Vagina (tissue), 2 donors: Measurements from ENCODE around the gene PHACTR3. TPM values are rescaled to one million over a fixed set of nuclear protein-coding genes. Genes with fewer than 3 reads are reported as not detected.

Experiments
- DNase-seq, 2 donors: peaks; one replicate each; pipeline ENCODE4 v3.0.0-alpha.2; 2017; ENCODE audit errors: extremely low spot score in 2 of 2
- H3K27ac ChIP-seq: fragments of 200-600 bp; sonication (generic); one replicate; pipeline ENCODE4 v1.5.1; 2019
- H3K27me3 ChIP-seq: fragments of 200-600 bp; sonication (generic); one replicate; pipeline ENCODE4 v1.5.1; 2019
- H3K36me3 ChIP-seq, 2 donors: fragments of 200-600 bp; sonication (generic); one replicate each; pipeline ENCODE4 v1.5.1; 2017 to 2019
- H3K4me1 ChIP-seq: fragments of 200-600 bp; sonication (generic); one replicate; pipeline ENCODE4 v1.5.1; 2019
- H3K4me3 ChIP-seq, 2 donors: fragments of 200-600 bp; sonication (generic); 1 replicate in 1 of 2; 2 replicates in 1 of 2; pipeline ENCODE4 v1.5.1; 2016 to 2019
- H3K9me3 ChIP-seq: fragments of 200-600 bp; sonication (generic); one replicate; pipeline ENCODE4 v1.5.1; 2019
- POLR2A ChIP-seq, 2 donors: fragments of 450-650 bp; IDR thresholded peaks; one replicate each; pipeline ENCODE4 v1.6.1; 2017; ENCODE audit warnings: antibody characterized with exemption in 2 of 2, mild to moderate bottlenecking in 2 of 2, moderate library complexity in 2 of 2
- POLR2AphosphoS5 ChIP-seq, 2 donors: sonication (generic); formaldehyde crosslinking; IDR thresholded peaks; one replicate each; pipeline ENCODE4 v1.9.0; 2017; ENCODE audit warnings: antibody characterized with exemption in 2 of 2, mild to moderate bottlenecking in 2 of 2, low read depth in 1 of 2; ENCODE audit not compliant: insufficient read depth in 1 of 2
- intact Hi-C: fragments of 100-400 bp; cut with DNase I; formaldehyde crosslinking; loops from one replicate; pipeline ENCODE4 v1.15.1; 2023
- total RNA-seq: library from RNA; depleted of rRNA; stranded (reverse); fragments of >200 nt; gene quantifications from one replicate; pipeline ENCODE4 v1.2.3, GENCODE V29; 2016
- TF ChIP-seq, protein P1 (sequence below), 3 experiments: fragments of 450-650 bp in 2 of 3; fragments of 200-600 bp in 1 of 3; sonication (generic) in 1 of 3; IDR thresholded peaks; one replicate each; pipeline ENCODE4 v1.5.1; 2017 to 2019; ENCODE audit warnings: antibody characterized with exemption in 3 of 3, mild to moderate bottlenecking in 2 of 3, moderate library complexity in 2 of 3

PHACTR3 gene
- total RNA-seq, 1 donor from 2014 or later: 8.3 TPM

DNA sequence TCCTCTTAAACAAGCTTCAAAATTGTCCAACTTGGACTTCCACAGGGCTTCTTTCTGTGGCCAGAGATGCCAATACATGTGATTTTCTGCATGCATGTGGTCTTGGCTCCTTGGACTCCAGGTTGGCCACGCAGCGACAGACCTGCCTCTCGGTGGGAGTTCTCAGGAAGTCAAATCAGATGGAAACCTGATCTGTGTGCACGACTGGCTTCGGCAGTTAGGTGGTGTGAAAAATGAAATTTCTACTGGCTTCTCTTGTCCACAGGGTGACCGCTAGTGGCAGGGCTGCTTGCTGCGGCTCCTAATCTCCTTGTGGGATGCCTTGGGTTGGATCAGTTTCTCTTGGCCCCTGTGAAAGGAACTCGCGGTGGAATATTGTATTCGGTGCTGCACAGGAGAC lies 57.3 kb downstream of the PHACTR3 start:
- TF ChIP-seq POLR2AphosphoS5 (IDR thresholded peaks at IDR 0.05; ENCODE audit: insufficient read depth in 1 of 2, low read depth in 1 of 2): no peak
- TF ChIP-seq POLR2A (IDR thresholded peaks at IDR 0.05): no peak
- TF ChIP-seq, protein P1, sequence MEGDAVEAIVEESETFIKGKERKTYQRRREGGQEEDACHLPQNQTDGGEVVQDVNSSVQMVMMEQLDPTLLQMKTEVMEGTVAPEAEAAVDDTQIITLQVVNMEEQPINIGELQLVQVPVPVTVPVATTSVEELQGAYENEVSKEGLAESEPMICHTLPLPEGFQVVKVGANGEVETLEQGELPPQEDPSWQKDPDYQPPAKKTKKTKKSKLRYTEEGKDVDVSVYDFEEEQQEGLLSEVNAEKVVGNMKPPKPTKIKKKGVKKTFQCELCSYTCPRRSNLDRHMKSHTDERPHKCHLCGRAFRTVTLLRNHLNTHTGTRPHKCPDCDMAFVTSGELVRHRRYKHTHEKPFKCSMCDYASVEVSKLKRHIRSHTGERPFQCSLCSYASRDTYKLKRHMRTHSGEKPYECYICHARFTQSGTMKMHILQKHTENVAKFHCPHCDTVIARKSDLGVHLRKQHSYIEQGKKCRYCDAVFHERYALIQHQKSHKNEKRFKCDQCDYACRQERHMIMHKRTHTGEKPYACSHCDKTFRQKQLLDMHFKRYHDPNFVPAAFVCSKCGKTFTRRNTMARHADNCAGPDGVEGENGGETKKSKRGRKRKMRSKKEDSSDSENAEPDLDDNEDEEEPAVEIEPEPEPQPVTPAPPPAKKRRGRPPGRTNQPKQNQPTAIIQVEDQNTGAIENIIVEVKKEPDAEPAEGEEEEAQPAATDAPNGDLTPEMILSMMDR (IDR thresholded peaks at IDR 0.05): no peak
- H3K4me3 ChIP-seq: no peak overlapping the region
- H3K4me1 ChIP-seq: no peaks in the 10 kb centered on the region
- no peak for DNase-seq
- intact Hi-C loops: no loop called here
- no peak overlapping the region for H3K27ac ChIP-seq
- H3K9me3 ChIP-seq: peaks cover 8% of the 10 kb centered on the region
- no peaks in the 10 kb centered on the region for H3K36me3 ChIP-seq
- H3K27me3 ChIP-seq: no peaks in the 10 kb centered on the region

DNA sequence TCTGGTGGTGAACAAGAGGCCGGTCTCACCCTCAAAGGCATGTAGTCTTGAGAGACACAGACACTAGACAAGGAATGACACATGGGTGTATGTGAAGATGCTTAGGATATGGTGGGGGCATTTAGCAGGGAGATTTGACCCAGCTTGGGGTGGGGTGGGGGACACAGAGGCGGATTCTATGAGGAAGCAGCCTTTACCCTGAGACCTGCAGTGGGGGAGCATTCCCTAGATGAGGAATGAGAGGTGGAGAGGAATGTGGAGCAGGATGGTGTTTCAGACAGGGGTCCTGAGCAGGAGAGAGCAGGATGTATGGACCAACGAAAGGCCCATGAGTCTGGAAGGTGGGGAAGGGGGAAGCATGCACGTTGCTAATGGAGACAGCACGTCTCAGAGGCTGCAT lies 57.8 kb downstream of the PHACTR3 start:
- no peaks in the 10 kb centered on the region for H3K27me3 ChIP-seq
- peaks cover 8% of the 10 kb centered on the region for H3K9me3 ChIP-seq
- intact Hi-C loops: no loop called here
- no peak for TF ChIP-seq POLR2AphosphoS5 (IDR thresholded peaks at IDR 0.05; ENCODE audit: insufficient read depth in 1 of 2, low read depth in 1 of 2)
- no peak for TF ChIP-seq POLR2A (IDR thresholded peaks at IDR 0.05)
- TF ChIP-seq, protein P1 (IDR thresholded peaks at IDR 0.05): no peak
- no peaks in the 10 kb centered on the region for H3K4me1 ChIP-seq
- H3K4me3 ChIP-seq: no peak overlapping the region
- no peak overlapping the region for H3K27ac ChIP-seq
- peak in 1 of 2 donors; percentile 72 for DNase-seq
- H3K36me3 ChIP-seq: no peaks in the 10 kb centered on the region

DNA sequence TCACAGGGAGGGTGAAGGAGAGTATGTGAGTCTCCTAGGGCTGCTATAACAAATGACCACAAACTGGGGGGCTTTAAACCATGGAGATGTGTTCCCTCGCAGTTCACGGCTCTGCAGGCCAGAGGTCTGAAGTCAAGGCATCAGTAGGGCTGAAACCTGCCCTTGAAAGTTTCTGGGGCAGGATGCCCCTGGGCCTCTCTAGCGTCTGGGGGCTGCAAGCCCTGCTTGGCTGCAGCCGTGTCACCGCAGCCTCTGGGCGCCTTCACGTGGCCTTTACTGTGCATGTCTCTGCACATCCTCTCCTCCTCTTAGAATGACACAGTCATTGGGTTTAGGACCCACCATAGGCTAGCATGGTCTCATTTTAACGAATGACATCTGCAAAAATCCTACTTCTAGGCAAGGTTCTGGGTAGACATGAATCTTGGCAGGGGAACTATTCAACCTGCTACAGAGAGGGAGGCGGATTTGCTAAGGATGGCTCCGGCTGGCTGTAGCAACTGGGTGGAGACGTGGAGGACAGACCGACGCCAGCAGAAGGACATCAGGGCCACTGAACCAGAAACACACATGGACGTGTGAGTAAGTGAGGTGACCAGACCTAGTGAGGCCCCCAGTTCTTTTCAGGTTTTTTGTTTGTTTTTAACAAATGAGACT lies 58.6 kb downstream of the PHACTR3 start:
- peak in 1 of 2 donors; percentile 44 for DNase-seq
- H3K4me1 ChIP-seq: no peaks in the 10 kb centered on the region
- H3K27ac ChIP-seq: no peak overlapping the region
- H3K27me3 ChIP-seq: no peaks in the 10 kb centered on the region
- H3K36me3 ChIP-seq: no peaks in the 10 kb centered on the region
- no peak overlapping the region for H3K4me3 ChIP-seq
- no peaks in the 10 kb centered on the region for H3K9me3 ChIP-seq
- TF ChIP-seq, protein P1 (IDR thresholded peaks at IDR 0.05): no peak
- TF ChIP-seq POLR2AphosphoS5 (IDR thresholded peaks at IDR 0.05; ENCODE audit: insufficient read depth in 1 of 2, low read depth in 1 of 2): no peak
- TF ChIP-seq POLR2A (IDR thresholded peaks at IDR 0.05): no peak
- intact Hi-C loops: no loop called here

DNA sequence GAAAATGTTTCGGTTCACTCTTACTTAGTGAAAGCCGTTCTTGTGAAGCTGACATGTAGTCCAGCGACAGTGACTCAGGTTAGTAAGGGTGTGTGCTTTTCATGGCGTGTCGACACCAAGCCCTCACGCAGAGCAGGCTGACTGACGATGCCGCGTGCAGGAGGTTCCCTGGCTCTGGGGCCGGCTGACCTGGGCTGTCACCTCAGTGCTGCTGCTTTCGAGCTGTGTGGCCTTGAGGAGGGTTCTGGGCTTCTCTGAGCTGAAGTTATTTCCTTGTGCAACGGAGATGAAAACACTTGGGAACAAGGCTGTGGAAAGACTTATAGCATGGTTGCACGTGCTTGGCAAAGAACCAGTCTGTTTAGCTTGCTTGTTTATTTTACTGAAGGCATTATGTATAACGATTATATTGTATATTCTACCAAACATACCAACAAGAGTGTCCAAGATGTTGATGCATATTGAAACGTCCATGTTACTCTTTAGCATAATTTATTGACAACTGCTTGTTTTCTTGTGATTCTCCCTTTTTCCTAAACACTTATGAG lies 59.2 kb downstream of the PHACTR3 start:
- TF ChIP-seq POLR2AphosphoS5 (IDR thresholded peaks at IDR 0.05; ENCODE audit: insufficient read depth in 1 of 2, low read depth in 1 of 2) (no peak), POLR2A (IDR thresholded peaks at IDR 0.05) (no peak)
- TF ChIP-seq, protein P1 (IDR thresholded peaks at IDR 0.05): no peak
- H3K27me3 ChIP-seq: no peaks in the 10 kb centered on the region
- intact Hi-C loops: no loop called here

DNA sequence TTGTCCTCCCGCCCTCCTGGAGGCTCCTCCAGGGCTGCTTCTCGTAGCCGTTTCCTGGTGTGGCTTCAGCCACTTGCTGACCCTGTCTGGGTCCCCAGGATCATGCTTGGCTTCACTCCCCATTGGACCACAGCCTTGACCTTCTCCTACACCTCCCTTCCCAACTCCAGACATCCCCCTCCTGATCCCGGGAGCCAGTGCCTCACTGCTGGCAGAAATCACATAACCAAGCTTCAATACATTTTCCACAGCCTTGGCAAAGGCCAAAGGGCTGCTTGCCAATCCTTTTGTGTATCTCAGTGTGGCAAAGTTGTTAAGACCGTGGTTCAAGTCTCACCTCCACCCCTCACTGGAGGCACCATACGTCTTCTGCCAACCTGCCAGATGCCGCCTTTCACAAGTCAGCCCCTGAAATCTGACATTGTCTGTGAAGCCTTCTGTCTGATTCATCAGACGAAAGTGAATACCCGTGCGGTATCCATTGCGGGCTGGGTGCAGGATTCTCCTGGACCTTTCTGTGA lies 60.1 kb downstream of the PHACTR3 start:
- Histone ChIP-seq H3K27ac (no peak overlapping the region), H3K36me3 (no peaks in the 10 kb centered on the region), H3K4me1 (no peaks in the 10 kb centered on the region), H3K4me3 (no peak overlapping the region), H3K27me3 (no peaks in the 10 kb centered on the region), H3K9me3 (no peaks in the 10 kb centered on the region)
- DNase-seq: peak in 1 of 2 donors; percentile 62
- intact Hi-C loops: no loop called here
- TF ChIP-seq POLR2A (IDR thresholded peaks at IDR 0.05): no peak

More for the DNA sequence above, 59.2 kb downstream of the PHACTR3 start:
- DNase-seq: peak in 1 of 2 donors; percentile 20
- Histone ChIP-seq H3K36me3 (no peaks in the 10 kb centered on the region), H3K4me3 (no peak overlapping the region), H3K4me1 (no peaks in the 10 kb centered on the region), H3K9me3 (no peaks in the 10 kb centered on the region), H3K27ac (no peak overlapping the region)
